Measurements from ENCODE around the gene KIAA0319L.

DNA sequence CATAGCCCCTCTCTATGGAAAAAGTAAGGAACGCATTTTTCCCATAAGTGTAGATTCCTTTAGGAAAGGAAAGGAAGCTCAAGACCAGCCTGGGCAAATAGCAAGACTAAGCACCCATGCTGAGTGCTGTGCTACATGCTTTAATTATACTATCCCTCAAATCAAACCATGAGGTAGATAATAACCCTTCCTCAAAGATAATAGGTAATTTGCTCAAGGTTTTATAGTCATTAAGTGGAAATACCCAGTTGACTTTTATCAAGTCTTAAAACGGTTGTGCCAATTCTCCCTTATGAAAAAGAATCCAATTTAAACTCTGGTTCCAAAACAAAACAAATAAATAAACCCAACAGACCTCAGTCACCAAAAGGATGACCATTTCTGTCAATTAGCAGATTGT lies 3.4 kb downstream of the KIAA0319L start:
- TF ChIP-seq CTCF (conservative IDR thresholded peaks at IDR 0.05): no peak
- TF ChIP-seq EZH2 (IDR thresholded peaks at IDR 0.05; ENCODE audit: low read depth): no peak
